Measurements from ENCODE around the gene TMEM41A.
"Not testable (repeated sequence)": the region's sequence is repeated elsewhere in the genome, so short reads cannot be mapped to it uniquely, and the experiment has no call there.

TMEM41A gene

DNA sequence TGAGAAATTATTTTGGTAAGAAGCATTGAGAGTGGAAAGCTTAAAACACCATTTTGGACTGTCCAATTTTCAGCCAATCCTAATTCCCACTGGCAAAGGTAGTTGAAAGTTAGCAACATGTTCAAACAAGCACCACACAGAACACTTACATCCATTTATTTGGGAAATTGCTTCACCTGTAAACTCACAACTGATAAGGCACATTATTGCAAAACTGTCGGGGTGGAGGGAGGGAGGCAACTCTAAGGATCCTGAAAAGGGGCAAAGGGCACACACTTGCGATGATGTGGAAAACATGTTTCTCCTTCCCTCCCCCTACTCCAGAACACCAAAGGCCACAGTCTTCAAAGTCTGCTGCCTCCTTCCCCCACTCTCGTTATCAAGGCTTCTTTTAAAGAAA, 9.4 kb downstream of the TMEM41A start:
- peaks cover 41% of the 10 kb centered on the region for H3K36me3 ChIP-seq (ENCODE audit: control insufficient read depth, insufficient read depth, low read length)
- no peaks in the 10 kb centered on the region for H3K9me3 ChIP-seq (ENCODE audit: control insufficient read depth, low read length)
- no peaks in the 10 kb centered on the region for H3K27me3 ChIP-seq (replicated peaks; ENCODE audit: control insufficient read depth, insufficient read depth, low read length, poor library complexity, severe bottlenecking)
- H3K27ac ChIP-seq (ENCODE audit: insufficient read depth, low read length, poor library complexity, severe bottlenecking): no peak overlapping the region
- H3K4me1 ChIP-seq (ENCODE audit: control insufficient read depth, insufficient read depth, low read length, poor library complexity, severe bottlenecking): no peaks in the 10 kb centered on the region
- DNase-seq: no peak
- H3K4me3 ChIP-seq (ENCODE audit: insufficient read depth, low read depth, low read length, poor library complexity, severe bottlenecking): no peak overlapping the region

DNA sequence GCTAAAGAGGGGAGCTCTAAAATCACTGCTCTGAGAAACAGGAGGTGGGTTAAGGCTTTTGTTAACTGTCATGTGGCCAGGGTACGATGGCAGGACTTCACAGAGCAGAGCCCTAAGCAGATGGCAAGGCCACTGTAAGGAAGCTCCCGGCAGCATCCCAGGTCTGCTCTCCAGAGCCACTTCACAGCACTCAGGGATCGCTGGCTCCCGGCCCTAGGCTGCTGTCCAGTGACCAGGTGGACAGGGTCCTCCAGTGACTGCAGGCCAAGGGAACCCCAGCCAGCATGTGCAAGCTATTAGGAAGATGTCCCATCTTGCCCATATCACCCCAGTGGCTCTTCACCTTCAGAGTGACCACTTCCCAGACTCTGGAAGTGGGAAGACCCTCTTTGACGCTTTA, 10.4 kb downstream of the TMEM41A start:
- H3K36me3 ChIP-seq (ENCODE audit: control insufficient read depth, insufficient read depth, low read length): peaks cover 33% of the 10 kb centered on the region
- DNase-seq: no peak

DNA sequence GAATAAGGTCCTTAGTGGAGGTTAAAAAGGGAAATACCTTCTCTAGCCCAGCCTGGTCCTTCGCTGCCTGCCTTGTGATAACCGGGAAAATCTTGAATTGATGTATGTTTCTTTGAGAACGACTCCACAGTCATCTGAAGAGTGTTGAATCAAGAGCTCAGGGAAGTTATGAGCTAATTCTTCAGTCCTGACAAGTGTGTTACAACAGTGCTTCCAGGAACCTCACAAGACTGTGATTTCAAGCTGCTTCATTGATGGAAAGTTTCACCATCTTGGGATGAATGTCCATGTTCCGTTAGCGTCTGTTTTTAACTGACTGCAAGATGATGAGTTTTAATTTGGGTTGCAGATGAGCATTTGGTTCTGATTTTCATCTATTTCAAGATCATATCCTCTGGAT, 12.4 kb downstream of the TMEM41A start:
- H3K27ac ChIP-seq (ENCODE audit: insufficient read depth, low read length, poor library complexity, severe bottlenecking): no peak overlapping the region
- no peak overlapping the region for H3K4me3 ChIP-seq (ENCODE audit: insufficient read depth, low read depth, low read length, poor library complexity, severe bottlenecking)
- no peaks in the 10 kb centered on the region for H3K4me1 ChIP-seq (ENCODE audit: control insufficient read depth, insufficient read depth, low read length, poor library complexity, severe bottlenecking)
- peaks cover 34% of the 10 kb centered on the region for H3K36me3 ChIP-seq (ENCODE audit: control insufficient read depth, insufficient read depth, low read length)
- DNase-seq: no peak
- no peaks in the 10 kb centered on the region for H3K27me3 ChIP-seq (replicated peaks; ENCODE audit: control insufficient read depth, insufficient read depth, low read length, poor library complexity, severe bottlenecking)
- no peaks in the 10 kb centered on the region for H3K9me3 ChIP-seq (ENCODE audit: control insufficient read depth, low read length)

More for the DNA sequence above, 10.4 kb downstream of the TMEM41A start:
- no peak overlapping the region for H3K4me3 ChIP-seq (ENCODE audit: insufficient read depth, low read depth, low read length, poor library complexity, severe bottlenecking)
- H3K9me3 ChIP-seq (ENCODE audit: control insufficient read depth, low read length): no peaks in the 10 kb centered on the region
- H3K27ac ChIP-seq (ENCODE audit: insufficient read depth, low read length, poor library complexity, severe bottlenecking): no peak overlapping the region
- no peaks in the 10 kb centered on the region for H3K4me1 ChIP-seq (ENCODE audit: control insufficient read depth, insufficient read depth, low read length, poor library complexity, severe bottlenecking)
- H3K27me3 ChIP-seq (replicated peaks; ENCODE audit: control insufficient read depth, insufficient read depth, low read length, poor library complexity, severe bottlenecking): no peaks in the 10 kb centered on the region

DNA sequence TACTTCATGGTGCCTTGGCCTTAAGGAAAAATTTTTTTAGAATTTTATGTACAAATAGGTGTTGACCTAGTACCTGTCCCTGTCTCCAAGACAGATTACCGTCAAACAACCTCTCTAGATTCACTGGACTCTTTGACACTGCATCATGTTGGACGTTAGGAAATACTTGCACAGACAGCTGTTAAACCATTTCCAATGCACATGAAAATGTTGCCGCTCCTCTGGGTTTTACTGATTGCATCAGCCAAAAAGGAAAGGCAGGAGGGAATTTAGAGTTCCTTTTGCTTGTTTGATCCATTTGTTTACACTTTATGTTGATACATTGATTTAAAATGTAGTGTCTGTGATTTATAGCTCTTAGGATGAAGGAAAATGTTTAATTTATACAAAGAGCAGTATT, 14.5 kb downstream of the TMEM41A start:
- no peaks in the 10 kb centered on the region for H3K4me1 ChIP-seq (ENCODE audit: control insufficient read depth, insufficient read depth, low read length, poor library complexity, severe bottlenecking)
- no peak overlapping the region for H3K27ac ChIP-seq (ENCODE audit: insufficient read depth, low read length, poor library complexity, severe bottlenecking)
- no peak overlapping the region for H3K4me3 ChIP-seq (ENCODE audit: insufficient read depth, low read depth, low read length, poor library complexity, severe bottlenecking)
- no peaks in the 10 kb centered on the region for H3K27me3 ChIP-seq (replicated peaks; ENCODE audit: control insufficient read depth, insufficient read depth, low read length, poor library complexity, severe bottlenecking)
- no peaks in the 10 kb centered on the region for H3K9me3 ChIP-seq (ENCODE audit: control insufficient read depth, low read length)
- DNase-seq: no peak
- peaks cover 18% of the 10 kb centered on the region for H3K36me3 ChIP-seq (ENCODE audit: control insufficient read depth, insufficient read depth, low read length)

DNA sequence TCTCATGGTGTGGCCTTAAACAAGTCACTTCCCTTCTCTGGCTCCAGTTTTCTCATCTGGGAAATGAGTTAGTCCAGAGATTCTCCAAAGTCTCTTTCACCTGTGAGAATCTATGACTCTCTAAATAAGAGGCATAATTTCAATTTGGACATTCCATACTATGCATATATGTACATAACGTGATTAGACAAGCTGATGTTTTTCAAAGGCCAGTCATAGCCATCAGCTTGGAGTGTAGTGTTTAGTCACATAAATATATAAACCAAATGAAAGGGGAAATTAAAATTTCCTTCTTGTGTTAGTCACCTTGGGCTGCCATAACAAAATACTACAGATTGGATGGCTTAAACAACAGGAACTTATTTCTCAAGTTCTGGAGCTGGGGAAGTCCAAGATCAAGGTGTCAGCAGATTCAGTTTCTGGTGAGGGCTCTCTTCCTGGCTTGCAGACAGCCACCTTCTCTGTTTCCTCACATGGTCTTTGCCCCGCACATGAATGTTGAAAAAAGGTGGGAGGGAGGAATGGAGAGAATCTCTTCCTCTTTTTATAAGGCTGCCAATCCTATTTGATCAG, 19.4 kb downstream of the TMEM41A start:
- DNase-seq: no peak
- no peaks in the 10 kb centered on the region for H3K4me1 ChIP-seq (ENCODE audit: control insufficient read depth, insufficient read depth, low read length, poor library complexity, severe bottlenecking)
- H3K27ac ChIP-seq (ENCODE audit: insufficient read depth, low read length, poor library complexity, severe bottlenecking): no peak overlapping the region
- no peak overlapping the region for H3K4me3 ChIP-seq (ENCODE audit: insufficient read depth, low read depth, low read length, poor library complexity, severe bottlenecking)
- peaks cover 8% of the 10 kb centered on the region for H3K36me3 ChIP-seq (ENCODE audit: control insufficient read depth, insufficient read depth, low read length)
- no peaks in the 10 kb centered on the region for H3K27me3 ChIP-seq (replicated peaks; ENCODE audit: control insufficient read depth, insufficient read depth, low read length, poor library complexity, severe bottlenecking)
- no peaks in the 10 kb centered on the region for H3K9me3 ChIP-seq (ENCODE audit: control insufficient read depth, low read length)

DNA sequence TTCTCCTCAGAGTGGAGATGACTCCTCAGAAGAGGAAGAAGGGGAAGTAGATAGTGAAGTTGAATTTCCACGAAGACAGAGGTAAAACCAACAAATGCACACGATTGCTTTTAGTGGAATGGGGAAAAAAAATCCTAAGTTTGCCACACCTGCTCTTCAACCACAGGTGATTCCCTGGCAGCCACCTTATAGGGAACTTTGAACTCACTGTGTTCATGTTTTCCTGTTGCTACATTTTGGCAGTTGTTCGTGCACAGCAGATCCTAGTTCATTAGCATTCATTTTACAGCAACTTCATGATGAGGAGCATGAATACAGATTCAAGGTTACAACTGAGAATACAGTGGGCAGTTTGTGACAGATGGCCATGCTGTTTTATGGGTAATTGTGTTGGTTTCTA, 21.5 kb downstream of the TMEM41A start:
- H3K27ac ChIP-seq (ENCODE audit: insufficient read depth, low read length, poor library complexity, severe bottlenecking): no peak overlapping the region
- H3K36me3 ChIP-seq (ENCODE audit: control insufficient read depth, insufficient read depth, low read length): peaks cover 4% of the 10 kb centered on the region
- H3K27me3 ChIP-seq (replicated peaks; ENCODE audit: control insufficient read depth, insufficient read depth, low read length, poor library complexity, severe bottlenecking): no peaks in the 10 kb centered on the region
- no peaks in the 10 kb centered on the region for H3K4me1 ChIP-seq (ENCODE audit: control insufficient read depth, insufficient read depth, low read length, poor library complexity, severe bottlenecking)
- no peaks in the 10 kb centered on the region for H3K9me3 ChIP-seq (ENCODE audit: control insufficient read depth, low read length)
- DNase-seq: no peak
- no peak overlapping the region for H3K4me3 ChIP-seq (ENCODE audit: insufficient read depth, low read depth, low read length, poor library complexity, severe bottlenecking)

DNA sequence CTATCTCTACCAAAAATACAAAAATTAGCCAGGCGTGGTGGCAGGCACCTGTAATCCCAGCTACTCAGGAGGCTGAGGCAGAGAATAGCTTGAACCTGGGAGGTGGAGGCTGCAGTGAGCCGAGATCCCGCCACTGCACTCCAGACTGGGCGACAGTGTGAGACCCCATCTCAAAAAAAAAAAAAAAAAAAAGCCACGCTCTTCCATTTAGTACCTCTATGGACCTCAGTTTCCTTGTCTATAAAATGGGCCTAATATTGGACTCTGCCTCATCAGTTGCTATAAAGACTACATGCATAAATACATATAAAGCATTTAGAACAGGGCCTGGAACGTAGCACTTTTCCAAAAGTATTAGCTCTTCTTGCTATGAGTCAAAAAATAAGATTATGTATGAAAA, 23.9 kb downstream of the TMEM41A start:
- not testable (repeated sequence) for H3K4me1 ChIP-seq (ENCODE audit: control insufficient read depth, insufficient read depth, low read length, poor library complexity, severe bottlenecking); H3K9me3 ChIP-seq (ENCODE audit: control insufficient read depth, low read length); H3K36me3 ChIP-seq (ENCODE audit: control insufficient read depth, insufficient read depth, low read length); H3K4me3 ChIP-seq (ENCODE audit: insufficient read depth, low read depth, low read length, poor library complexity, severe bottlenecking); DNase-seq; H3K27ac ChIP-seq (ENCODE audit: insufficient read depth, low read length, poor library complexity, severe bottlenecking); H3K27me3 ChIP-seq (replicated peaks; ENCODE audit: control insufficient read depth, insufficient read depth, low read length, poor library complexity, severe bottlenecking)

DNA sequence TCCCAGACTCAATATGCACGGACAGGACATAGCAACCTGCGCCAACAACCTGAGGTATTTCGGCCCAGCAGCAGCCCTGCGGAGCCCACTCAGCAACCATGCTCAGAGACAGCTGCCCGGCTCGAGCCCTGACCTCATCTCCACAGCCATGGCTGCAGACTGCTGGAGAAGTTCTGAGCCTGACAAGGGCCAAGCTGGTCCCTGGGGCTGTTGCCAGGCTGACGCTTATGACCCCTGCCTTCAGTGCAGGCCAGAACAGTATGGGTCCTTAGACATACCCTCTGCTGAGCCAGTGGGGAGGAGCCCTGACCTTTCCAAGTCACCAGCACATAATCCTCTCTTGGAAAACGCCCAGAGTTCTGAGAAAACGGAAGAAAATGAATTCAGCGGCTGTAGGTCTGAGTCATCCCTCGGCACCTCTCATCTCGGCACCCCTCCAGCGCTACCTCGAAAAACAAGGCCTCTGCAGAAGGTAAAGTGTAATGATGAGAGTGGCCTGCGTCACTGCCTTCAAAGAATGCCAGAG, 25.5 kb downstream of the TMEM41A start:
- H3K4me1 ChIP-seq (ENCODE audit: control insufficient read depth, insufficient read depth, low read length, poor library complexity, severe bottlenecking): no peaks in the 10 kb centered on the region
- no peak for DNase-seq
- H3K27ac ChIP-seq (ENCODE audit: insufficient read depth, low read length, poor library complexity, severe bottlenecking): no peak overlapping the region
- H3K27me3 ChIP-seq (replicated peaks; ENCODE audit: control insufficient read depth, insufficient read depth, low read length, poor library complexity, severe bottlenecking): no peaks in the 10 kb centered on the region
- H3K4me3 ChIP-seq (ENCODE audit: insufficient read depth, low read depth, low read length, poor library complexity, severe bottlenecking): no peak overlapping the region
- H3K9me3 ChIP-seq (ENCODE audit: control insufficient read depth, low read length): no peaks in the 10 kb centered on the region
- peaks cover 4% of the 10 kb centered on the region for H3K36me3 ChIP-seq (ENCODE audit: control insufficient read depth, insufficient read depth, low read length)

DNA sequence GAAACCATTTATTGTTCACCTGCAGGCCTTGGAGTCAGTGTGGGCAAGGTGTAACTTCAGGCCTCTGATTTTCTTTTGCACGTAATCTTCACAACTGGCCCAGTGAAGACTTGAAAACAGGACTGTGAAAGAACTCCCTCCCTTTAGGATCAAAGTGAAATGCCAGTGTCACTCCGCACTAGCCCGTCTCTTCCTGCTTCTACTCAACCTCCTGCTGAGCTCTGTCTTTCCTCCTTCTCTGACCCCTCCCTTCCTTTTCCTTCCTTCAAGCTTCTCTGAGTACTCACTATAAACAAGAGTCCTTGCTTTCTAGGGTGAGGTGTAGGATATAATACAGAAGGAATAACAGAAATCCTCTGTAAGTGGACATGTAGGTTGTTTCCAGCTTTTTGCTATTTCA, 28.5 kb downstream of the TMEM41A start:
- Histone ChIP-seq H3K9me3 (ENCODE audit: control insufficient read depth, low read length) (no peaks in the 10 kb centered on the region), H3K4me1 (ENCODE audit: control insufficient read depth, insufficient read depth, low read length, poor library complexity, severe bottlenecking) (no peaks in the 10 kb centered on the region), H3K36me3 (ENCODE audit: control insufficient read depth, insufficient read depth, low read length) (no peaks in the 10 kb centered on the region), H3K27ac (ENCODE audit: insufficient read depth, low read length, poor library complexity, severe bottlenecking) (no peak overlapping the region), H3K27me3 (replicated peaks; ENCODE audit: control insufficient read depth, insufficient read depth, low read length, poor library complexity, severe bottlenecking) (no peaks in the 10 kb centered on the region), H3K4me3 (ENCODE audit: insufficient read depth, low read depth, low read length, poor library complexity, severe bottlenecking) (no peak overlapping the region)
- DNase-seq: no peak

DNA sequence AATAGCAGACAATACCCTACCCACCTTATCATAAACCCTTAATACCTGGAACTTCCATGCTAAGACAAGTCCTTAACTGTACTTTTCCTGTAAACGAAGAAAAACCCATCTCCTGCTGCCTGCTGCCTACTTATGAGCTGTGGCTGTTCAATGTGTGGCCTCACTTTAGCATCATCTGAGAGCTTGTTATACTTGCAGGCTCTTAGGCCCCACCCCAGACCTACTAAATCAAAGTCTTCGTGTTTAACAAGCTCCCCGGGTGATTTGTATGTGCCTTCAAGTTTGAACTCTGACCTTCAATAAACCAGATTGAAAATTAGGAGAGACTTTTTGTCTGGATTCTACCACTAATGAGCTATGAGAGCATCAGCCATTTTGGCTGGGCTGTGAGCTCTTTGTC, 29.3 kb downstream of the TMEM41A start:
- H3K27ac ChIP-seq (ENCODE audit: insufficient read depth, low read length, poor library complexity, severe bottlenecking): no peak overlapping the region
- no peaks in the 10 kb centered on the region for H3K36me3 ChIP-seq (ENCODE audit: control insufficient read depth, insufficient read depth, low read length)
- H3K4me1 ChIP-seq (ENCODE audit: control insufficient read depth, insufficient read depth, low read length, poor library complexity, severe bottlenecking): no peaks in the 10 kb centered on the region
- no peak overlapping the region for H3K4me3 ChIP-seq (ENCODE audit: insufficient read depth, low read depth, low read length, poor library complexity, severe bottlenecking)
- H3K9me3 ChIP-seq (ENCODE audit: control insufficient read depth, low read length): no peaks in the 10 kb centered on the region
- H3K27me3 ChIP-seq (replicated peaks; ENCODE audit: control insufficient read depth, insufficient read depth, low read length, poor library complexity, severe bottlenecking): no peaks in the 10 kb centered on the region
- no peak for DNase-seq

Data from effector memory CD4-positive, alpha-beta T cell (primary cell).